H1 (cell line): ENCODE measurements around the gene REPIN1. TPM values are rescaled to one million over a fixed set of nuclear protein-coding genes. Genes with fewer than 3 reads are reported as not detected.

ENCODE experiments used
- CTCF ChIA-PET: fragments of 300-600 bp; sonication (Branson Sonifier 250); formaldehyde crosslinking; loops from one replicate; lab custom pipeline; 2021; ENCODE audit not compliant: partially characterized antibody; lab: Charles Lee
- POLR2A ChIA-PET: fragments of 300-600 bp; sonication (Branson Sonifier 250); formaldehyde crosslinking; loops from one replicate; lab custom pipeline; 2021; ENCODE audit warnings: inconsistent platforms; ENCODE audit not compliant: partially characterized antibody; lab: Charles Lee
- DNase-seq, 2 experiments: peaks; one replicate each; pipeline versions ENCODE4 v3.0.0 to v3.0.0-alpha.2; 2010 to 2022; ENCODE audit warnings: low spot score in 2 of 2, low read depth in 1 of 2, mixed read lengths in 1 of 2
- FAIRE-seq: peaks from 2 replicates; lab custom pipeline; 2011; peaks lifted over from hg19 to GRCh38; lab: Jason Lieb, UNC
- H2AFZ ChIP-seq: 2 replicates; pipeline ENCODE4 v1.8.1; 2012; ENCODE audit warnings: low read length, inconsistent platforms
- H2AK5ac ChIP-seq: 2 replicates; pipeline ENCODE4 v1.6.1; 2013; ENCODE audit warnings: low read depth, low read length
- H2BK120ac ChIP-seq: replicated peaks from 2 replicates; pipeline ENCODE3; 2013; ENCODE audit warnings: low read depth, low read length, inconsistent platforms
- H2BK12ac ChIP-seq: 2 replicates; pipeline ENCODE4 v1.6.1; 2013; ENCODE audit warnings: low read depth, low read length
- H2BK15ac ChIP-seq: 2 replicates; pipeline ENCODE4 v1.6.1; 2013; ENCODE audit warnings: low read length
- H2BK20ac ChIP-seq: 2 replicates; pipeline ENCODE4 v1.6.1; 2013; ENCODE audit warnings: low read length
- H2BK5ac ChIP-seq: 2 replicates; pipeline ENCODE4 v1.6.1; 2013; ENCODE audit warnings: low read depth, low read length
- H3K14ac ChIP-seq: 2 replicates; pipeline ENCODE4 v1.6.1; 2013; ENCODE audit warnings: inconsistent platforms; ENCODE audit not compliant: insufficient read length
- H3K18ac ChIP-seq: 2 replicates; pipeline ENCODE4 v1.6.1; 2013; ENCODE audit warnings: low read length; ENCODE audit errors: extremely low read depth
- H3K23ac ChIP-seq: 2 replicates; pipeline ENCODE4 v1.6.1; 2013; ENCODE audit warnings: inconsistent platforms; ENCODE audit not compliant: insufficient read length
- H3K23me2 ChIP-seq: 2 replicates; pipeline ENCODE4 v1.6.1; 2013; ENCODE audit warnings: low read depth, low read length
- H3K27ac ChIP-seq: 2 replicates; pipeline ENCODE4 v1.6.1; 2011; ENCODE audit warnings: low read depth, low read length, inconsistent platforms
- H3K27me3 ChIP-seq, 4 experiments: replicated peaks in 1 of 4; 1 replicate in 1 of 4; 2 replicates in 3 of 4; pipeline versions ENCODE4 v1.6.1 to v1.8.1; 2011 to 2013; ENCODE audit warnings: low read length in 3 of 4, mild to moderate bottlenecking in 3 of 4, inconsistent platforms in 2 of 4, mixed read lengths in 2 of 4, moderate library complexity in 1 of 4; ENCODE audit not compliant: control insufficient read depth in 3 of 4, insufficient read depth in 3 of 4; ENCODE audit errors: extremely low read depth in 1 of 4
- H3K36me3 ChIP-seq, 4 experiments: 2 replicates each; pipeline versions ENCODE4 v1.6.1 to v1.8.1; 2011 to 2013; ENCODE audit warnings: mild to moderate bottlenecking in 4 of 4, low read length in 3 of 4, moderate library complexity in 2 of 4, control low read depth in 1 of 4, inconsistent platforms in 1 of 4; ENCODE audit not compliant: insufficient read depth in 4 of 4, control insufficient read depth in 2 of 4
- H3K4ac ChIP-seq: replicated peaks from 2 replicates; pipeline ENCODE3; 2013; ENCODE audit warnings: low read length, low read depth, mixed read lengths, inconsistent platforms; ENCODE audit not compliant: insufficient read length
- H3K4me1 ChIP-seq, 4 experiments: replicated peaks in 1 of 4; 1 replicate in 1 of 4; 2 replicates in 3 of 4; pipeline versions ENCODE4 v1.6.1 to v1.8.1; 2011 to 2013; ENCODE audit warnings: low read length in 3 of 4, inconsistent platforms in 2 of 4, mixed read lengths in 1 of 4; ENCODE audit not compliant: insufficient read depth in 4 of 4, control insufficient read depth in 3 of 4
- H3K4me2 ChIP-seq, 2 experiments: 2 replicates each; pipeline versions ENCODE4 v1.6.1 to v1.8.1; 2011 to 2013; ENCODE audit warnings: low read depth in 2 of 2, low read length in 2 of 2, control low read depth in 1 of 2, inconsistent platforms in 1 of 2, mild to moderate bottlenecking in 1 of 2; ENCODE audit not compliant: insufficient read depth in 1 of 2
- H3K4me3 ChIP-seq, 4 experiments: fragments of 200-600, 300-600 bp in 1 of 4; sonication (generic), shearing (Covaris generic), sonication (Bioruptor Twin) in 1 of 4; 2 replicates each; pipeline versions ENCODE4 v1.5.1 to v1.8.1; 2011 to 2016; ENCODE audit warnings: low read length in 4 of 4, low read depth in 3 of 4, control low read depth in 2 of 4, inconsistent platforms in 2 of 4, mild to moderate bottlenecking in 2 of 4, mixed read lengths in 1 of 4, moderate library complexity in 1 of 4; ENCODE audit not compliant: insufficient read depth in 2 of 4; ENCODE audit errors: extremely low read depth in 1 of 4
- H3K56ac ChIP-seq: replicated peaks from 2 replicates; pipeline ENCODE3; 2013; ENCODE audit warnings: low read depth, mild to moderate bottlenecking, mixed read lengths, low read length, inconsistent platforms; ENCODE audit not compliant: insufficient read length
- H3K79me1 ChIP-seq: 2 replicates; pipeline ENCODE4 v1.6.1; 2013; ENCODE audit warnings: low read depth, low read length, control low read depth
- H3K79me2 ChIP-seq, 2 experiments: 2 replicates each; pipeline versions ENCODE4 v1.6.1 to v1.8.1; 2012 to 2013; ENCODE audit warnings: low read length in 2 of 2, mild to moderate bottlenecking in 2 of 2, inconsistent platforms in 1 of 2; ENCODE audit not compliant: insufficient read depth in 2 of 2, control insufficient read depth in 1 of 2
- H3K9ac ChIP-seq, 4 experiments: replicated peaks in 1 of 4; 1 replicate in 1 of 4; 2 replicates in 3 of 4; pipeline versions ENCODE4 v1.6.1 to v1.8.1; 2011 to 2013; ENCODE audit warnings: low read depth in 3 of 4, low read length in 3 of 4, control low read depth in 2 of 4, mild to moderate bottlenecking in 2 of 4, moderate library complexity in 2 of 4, inconsistent platforms in 1 of 4; ENCODE audit errors: extremely low read depth in 1 of 4
- H3K9me3 ChIP-seq, 2 experiments: 2 replicates each; pipeline versions ENCODE4 v1.6.1 to v1.8.1; 2012 to 2013; ENCODE audit warnings: mild to moderate bottlenecking in 2 of 2, moderate library complexity in 2 of 2, control low read depth in 1 of 2, inconsistent platforms in 1 of 2, low read depth in 1 of 2, low read length in 1 of 2, mixed read lengths in 1 of 2; ENCODE audit not compliant: insufficient read depth in 2 of 2
- H4K20me1 ChIP-seq, 2 experiments: replicated peaks in 1 of 2; 2 replicates each; pipeline versions ENCODE3 to v1.8.1; 2011 to 2013; ENCODE audit warnings: inconsistent platforms in 2 of 2, low read length in 2 of 2, mild to moderate bottlenecking in 1 of 2; ENCODE audit not compliant: insufficient read depth in 2 of 2, control insufficient read depth in 1 of 2
- H4K5ac ChIP-seq: 2 replicates; pipeline ENCODE4 v1.6.1; 2013; ENCODE audit warnings: low read length, low read depth, mixed read lengths, inconsistent platforms; ENCODE audit not compliant: insufficient read length
- H4K8ac ChIP-seq: 2 replicates; pipeline ENCODE4 v1.8.0; 2013; ENCODE audit warnings: mild to moderate bottlenecking, moderate library complexity, low read length, inconsistent platforms; ENCODE audit not compliant: insufficient read depth; ENCODE audit errors: extremely low read depth
- H4K91ac ChIP-seq: replicated peaks from 2 replicates; pipeline ENCODE3; 2013; ENCODE audit warnings: low read length, mixed read lengths, inconsistent platforms; ENCODE audit not compliant: insufficient read length
- BRCA1 ChIP-seq: IDR thresholded peaks from 2 replicates; pipeline ENCODE4 v1.6.1; 2012; ENCODE audit warnings: low read depth, low read length, improper control_type of control experiment
- CBX8 ChIP-seq: fragments of 300-800, 300-1000 bp; sonication (generic); IDR thresholded peaks from 2 replicates; pipeline ENCODE4 v1.7.1; 2016; ENCODE audit warnings: low read depth, low read length, borderline replicate concordance
- CTCF ChIP-seq, 3 experiments: IDR thresholded peaks; 1 replicate in 2 of 3; 2 replicates in 1 of 3; pipeline versions ENCODE4 v1.5.1 to v1.6.1; 2011; ENCODE audit warnings: low read length in 3 of 3, mild to moderate bottlenecking in 3 of 3, inconsistent platforms in 2 of 3, low read depth in 1 of 3, moderate library complexity in 1 of 3; ENCODE audit not compliant: insufficient read depth in 1 of 3; ENCODE audit errors: control extremely low read depth in 1 of 3
- KDM5A ChIP-seq: fragments of 200-600 bp; IDR thresholded peaks from 2 replicates; pipeline ENCODE4 v1.7.1; 2012; ENCODE audit warnings: mild to moderate bottlenecking, low read length, inconsistent platforms, mixed read lengths
- MAX ChIP-seq: IDR thresholded peaks from 2 replicates; pipeline ENCODE4 v1.6.1; 2012; ENCODE audit warnings: inconsistent platforms
- NRF1 ChIP-seq: IDR thresholded peaks from 2 replicates; pipeline ENCODE4 v1.6.1; 2011; ENCODE audit warnings: mild to moderate bottlenecking, low read depth, low read length, improper control_type of control experiment
- PHF8 ChIP-seq: fragments of 200-600 bp; sonication (generic); conservative IDR thresholded peaks from 2 replicates; pipeline ENCODE4 v1.7.1; 2012; ENCODE audit warnings: low read depth, mild to moderate bottlenecking, inconsistent platforms, low read length, moderate library complexity
- SP2 ChIP-seq: IDR thresholded peaks from 2 replicates; pipeline ENCODE4 v1.6.1; 2012; ENCODE audit warnings: mild to moderate bottlenecking, low read length, inconsistent platforms
- TCF12 ChIP-seq: IDR thresholded peaks from 2 replicates; pipeline ENCODE4 v1.6.1; 2011; ENCODE audit warnings: low read depth, mild to moderate bottlenecking, low read length
- WGBS, 2 experiments: shearing (Covaris generic) in 1 of 2; methylation state at CpG; one replicate each; pipeline versions ENCODE4 v1.1.6 to v1.1.7; 2013 to 2015; ENCODE audit warnings: low lambda C conversion rate in 2 of 2, mixed read lengths in 2 of 2, inconsistent platforms in 1 of 2, low coverage in 1 of 2, missing lambda C conversion rate in 1 of 2; ENCODE audit not compliant: insufficient replicate concordance in 2 of 2, insufficient coverage in 1 of 2, insufficient read length in 1 of 2; ENCODE audit errors: extremely low coverage in 1 of 2, missing lambda C conversion rate in 1 of 2; 5-methylcytosine and 5-hydroxymethylcytosine counted together
- polyA plus RNA-seq, 7 experiments: library from polyadenylated mRNA; depleted of rRNA in 3 of 7; stranded (reverse) in 5 of 7; unstranded in 2 of 7; fragments of >200 nt in 5 of 7; fragments of 200-250 nt in 2 of 7; gene quantifications; 1 replicate in 5 of 7; 2 replicates in 1 of 7; 4 replicates in 1 of 7; pipeline versions ENCODE4 v1.2.1 to v1.2.3, GENCODE V29; 2011 to 2013; ENCODE audit warnings: missing spikeins in 2 of 7, mixed read lengths in 2 of 7
- total RNA-seq: library from RNA; stranded (reverse); fragmentation: NEBNext Ultra II Directional; extraction: Animal tissue kit (Norgen Biotek cat#: 25700); gene quantifications from 2 replicates; pipeline ENCODE4 v1.2.1, GENCODE V29; 2021

Gene REPIN1
- total and polyA plus RNA-seq, 2 of the 8 experiments (the other 6 are each of a cell fraction or from before 2014, with no cell fraction given), result 98.6 to 125 TPM

GRCh38 chr7:150338166-150338829 lies 30.3 kb upstream of the REPIN1 start:
- no peak overlapping the region for H2BK20ac ChIP-seq
- CTCF ChIA-PET, result interaction anchor here (0.6 to 2.2 kb wide), 6 partner anchors 12 to 83 kb away, joined by 3 to 8 read pairs (median 4); no protein-coding TSS in a partner anchor
- no peak overlapping the region for H4K91ac ChIP-seq
- TF ChIP-seq MAX, result no peak
- TF ChIP-seq BRCA1, result no peak
- TF ChIP-seq SP2, result no peak
- TF ChIP-seq CBX8, result no peak
- no peak for TF ChIP-seq TCF12
- no peak for TF ChIP-seq NRF1
- no peak for TF ChIP-seq KDM5A
- no peak for TF ChIP-seq CTCF (IDR thresholded peaks at IDR 0.05; ENCODE audit: control extremely low read depth in 1 of 3, insufficient read depth in 1 of 3, low read depth in 1 of 3, low read length in 3 of 3)
- no peak for TF ChIP-seq PHF8

More at GRCh38 chr7:150338166-150338829, 30.3 kb upstream of the REPIN1 start:
- Histone ChIP-seq H4K20me1 (peaks cover 9 to 18% of the 10 kb centered on the region in 2 experiments), H3K79me1 (peaks cover 6% of the 10 kb centered on the region), H3K14ac (no peak overlapping the region), H2BK12ac (no peak overlapping the region), H3K27ac (no peak overlapping the region), H2BK120ac (no peak overlapping the region), H3K18ac (peak overlapping the region; percentile 48; the same call in 1 of the 2 replicates), H3K23ac (no peak overlapping the region), H3K56ac (no peak overlapping the region), H3K4ac (no peak overlapping the region), H2AFZ (no peak overlapping the region), H3K79me2 (peaks cover 0 to 22% of the 10 kb centered on the region in 2 experiments; a peak in 2 of 4 replicates), H2AK5ac (0 out of 2 replicates have a peak overlapping the region, but pooled peaks have one; percentile 84), H3K4me2 (no peak overlapping the region; a peak in 1 of 4 replicates), H3K27me3 (peaks cover 0 to 19% (median 17%) of the 10 kb centered on the region in 4 experiments; a peak in 6 of 7 replicates), H4K5ac (no peak overlapping the region), H3K4me1 (peaks cover 15 to 73% (median 40%) of the 10 kb centered on the region in 4 experiments), H3K23me2 (peaks cover 17% of the 10 kb centered on the region), H3K9ac (no peak overlapping the region; a peak in 1 of 7 replicates), H3K36me3 (peaks cover 2 to 25% (median 6%) of the 10 kb centered on the region in 4 experiments; a peak in 6 of 8 replicates), H2BK15ac (no peak overlapping the region), H2BK5ac (no peak overlapping the region), H3K4me3 (no peak overlapping the region), H4K8ac (no peak overlapping the region), H3K9me3 (no peaks in the 10 kb centered on the region)
- DNase-seq (no peak), FAIRE-seq (no peak)
- WGBS, 2 experiments, result 85% methylated on average over 10 of the region's 11 CpGs; no CpG with 5 or more reads in 1 of the 2 experiments
- POLR2A ChIA-PET, result interaction anchor here (0.9 to 7.6 kb wide), 8 partner anchors 9 to 67 kb away, joined by 3 to 76 read pairs (median 8); partner anchors contain the start of gene REPIN1
